Activated CD8-positive, alpha-beta T cell treated with anti-CD3 and anti-CD28 coated beads for 36 hours (primary cell): ENCODE results near the gene CLIC4. TPM values are rescaled to one million over a fixed set of nuclear protein-coding genes. Genes with fewer than 3 reads are reported as not detected.

Experiments used
- ATAC-seq: fragments of 200-7000 bp; cut with Tn5 transposase; one replicate; pipeline ENCODE4 v1.10.0; 2021; ENCODE audit warnings: mild to moderate bottlenecking, moderate library complexity
- CTCF ChIA-PET: fragments of 350-600 bp; sonication (Branson Sonifier 250); formaldehyde crosslinking; loops from one replicate; lab custom pipeline; 2021; ENCODE audit warnings: antibody characterized with exemption; lab: Charles Lee
- POLR2A ChIA-PET: fragments of 350-600 bp; sonication (Branson Sonifier 250); formaldehyde crosslinking; loops from one replicate; lab custom pipeline; 2021; ENCODE audit warnings: antibody characterized with exemption; lab: Charles Lee
- DNase-seq: peaks from one replicate; pipeline ENCODE4 v3.0.0-alpha.2; 2020
- H3K27ac Mint-ChIP-seq: one replicate; pipeline ENCODE4 v1.8.0; 2021; ENCODE audit warnings: mild to moderate bottlenecking, mixed read lengths
- H3K27me3 Mint-ChIP-seq: one replicate; pipeline ENCODE4 v1.8.0; 2021; ENCODE audit warnings: mixed read lengths
- H3K36me3 Mint-ChIP-seq: one replicate; pipeline ENCODE4 v1.8.0; 2021; ENCODE audit warnings: low read depth, mixed read lengths
- H3K4me1 Mint-ChIP-seq: one replicate; pipeline ENCODE4 v1.8.0; 2021; ENCODE audit warnings: low read depth, mixed read lengths
- H3K4me3 Mint-ChIP-seq: one replicate; pipeline ENCODE4 v1.8.0; 2021; ENCODE audit warnings: mild to moderate bottlenecking, moderate library complexity, mixed read lengths
- H3K9me3 Mint-ChIP-seq: one replicate; pipeline ENCODE4 v1.8.0; 2021; ENCODE audit warnings: mixed read lengths
- intact Hi-C: fragments of 100-400 bp; cut with micrococcal nuclease; formaldehyde crosslinking; loops from one replicate; pipeline ENCODE4 v1.10.0; 2022
- total RNA-seq, 2 experiments: library from RNA; stranded (reverse); gene quantifications; one replicate each; pipeline ENCODE4 v1.2.3, GENCODE V29; 2021
- TF ChIP-seq, protein P1 (sequence below): fragments of 200-600 bp; IDR thresholded peaks from one replicate; pipeline ENCODE4 v1.8.0; 2022; ENCODE audit warnings: antibody characterized with exemption, mild to moderate bottlenecking

The CLIC4 gene
- total RNA-seq, 2 experiments from 2014 or later, result 19.7 to 21.8 TPM

DNA sequence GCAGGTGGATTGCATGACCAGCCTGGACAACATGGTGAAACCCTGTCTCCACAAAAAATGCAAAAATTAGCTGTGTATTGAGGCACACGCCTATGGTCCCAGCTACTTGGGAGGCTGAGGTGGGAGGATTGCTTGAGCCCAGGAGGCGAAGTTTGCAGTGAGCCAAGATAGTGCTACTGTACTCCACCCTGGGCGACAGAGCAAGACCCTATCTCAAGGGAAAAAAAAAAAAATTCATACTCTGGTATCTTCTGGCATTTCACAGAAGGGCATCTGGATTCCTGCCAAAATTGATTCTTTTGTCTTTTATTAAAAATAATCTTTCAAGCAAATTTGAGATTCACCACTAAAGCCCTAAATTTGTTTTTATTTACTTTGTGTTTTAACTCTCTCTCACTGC lies 19.2 kb downstream of the CLIC4 start:
- ATAC-seq, result no peak

DNA sequence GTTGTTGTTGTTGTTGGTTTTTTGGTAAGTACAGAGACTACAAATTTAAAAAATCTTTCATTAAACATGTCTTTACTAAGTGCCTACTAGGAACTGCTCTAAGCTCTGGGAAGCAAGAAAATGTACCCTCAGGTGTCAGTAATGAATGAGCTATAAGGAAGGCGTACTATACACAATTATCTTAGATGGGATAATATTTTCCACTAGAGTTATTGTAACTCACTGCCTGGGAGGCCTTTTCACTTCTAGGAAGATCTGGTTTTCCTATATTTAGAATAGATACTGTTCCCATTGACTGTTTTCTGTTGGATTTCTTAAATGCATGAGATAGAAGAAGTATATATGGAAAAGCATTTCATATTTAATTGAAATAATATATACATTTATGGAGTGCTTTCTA lies 19.6 kb downstream of the CLIC4 start:
- TF ChIP-seq, protein P1, sequence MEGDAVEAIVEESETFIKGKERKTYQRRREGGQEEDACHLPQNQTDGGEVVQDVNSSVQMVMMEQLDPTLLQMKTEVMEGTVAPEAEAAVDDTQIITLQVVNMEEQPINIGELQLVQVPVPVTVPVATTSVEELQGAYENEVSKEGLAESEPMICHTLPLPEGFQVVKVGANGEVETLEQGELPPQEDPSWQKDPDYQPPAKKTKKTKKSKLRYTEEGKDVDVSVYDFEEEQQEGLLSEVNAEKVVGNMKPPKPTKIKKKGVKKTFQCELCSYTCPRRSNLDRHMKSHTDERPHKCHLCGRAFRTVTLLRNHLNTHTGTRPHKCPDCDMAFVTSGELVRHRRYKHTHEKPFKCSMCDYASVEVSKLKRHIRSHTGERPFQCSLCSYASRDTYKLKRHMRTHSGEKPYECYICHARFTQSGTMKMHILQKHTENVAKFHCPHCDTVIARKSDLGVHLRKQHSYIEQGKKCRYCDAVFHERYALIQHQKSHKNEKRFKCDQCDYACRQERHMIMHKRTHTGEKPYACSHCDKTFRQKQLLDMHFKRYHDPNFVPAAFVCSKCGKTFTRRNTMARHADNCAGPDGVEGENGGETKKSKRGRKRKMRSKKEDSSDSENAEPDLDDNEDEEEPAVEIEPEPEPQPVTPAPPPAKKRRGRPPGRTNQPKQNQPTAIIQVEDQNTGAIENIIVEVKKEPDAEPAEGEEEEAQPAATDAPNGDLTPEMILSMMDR, result no peak
- no peaks in the 10 kb centered on the region for H3K9me3 Mint-ChIP-seq
- intact Hi-C loops, result no loop called here
- no peaks in the 10 kb centered on the region for H3K27me3 Mint-ChIP-seq
- H3K4me3 Mint-ChIP-seq, result no peak overlapping the region
- no peaks in the 10 kb centered on the region for H3K36me3 Mint-ChIP-seq
- ATAC-seq (no peak), DNase-seq (no peak)
- H3K4me1 Mint-ChIP-seq, result peaks cover 3% of the 10 kb centered on the region
- ChIA-PET CTCF (no interaction called here), POLR2A (no interaction called here)
- no peak overlapping the region for H3K27ac Mint-ChIP-seq

More for the DNA sequence above, 19.2 kb downstream of the CLIC4 start:
- Mint-ChIP-seq H3K4me1 (peaks cover 3% of the 10 kb centered on the region), H3K27ac (no peak overlapping the region), H3K36me3 (no peaks in the 10 kb centered on the region), H3K4me3 (no peak overlapping the region), H3K27me3 (no peaks in the 10 kb centered on the region), H3K9me3 (no peaks in the 10 kb centered on the region)
- intact Hi-C loops, result no loop called here
- POLR2A ChIA-PET, result no interaction called here
- CTCF ChIA-PET, result no interaction called here
- TF ChIP-seq, protein P1, result no peak
- DNase-seq, result no peak

DNA sequence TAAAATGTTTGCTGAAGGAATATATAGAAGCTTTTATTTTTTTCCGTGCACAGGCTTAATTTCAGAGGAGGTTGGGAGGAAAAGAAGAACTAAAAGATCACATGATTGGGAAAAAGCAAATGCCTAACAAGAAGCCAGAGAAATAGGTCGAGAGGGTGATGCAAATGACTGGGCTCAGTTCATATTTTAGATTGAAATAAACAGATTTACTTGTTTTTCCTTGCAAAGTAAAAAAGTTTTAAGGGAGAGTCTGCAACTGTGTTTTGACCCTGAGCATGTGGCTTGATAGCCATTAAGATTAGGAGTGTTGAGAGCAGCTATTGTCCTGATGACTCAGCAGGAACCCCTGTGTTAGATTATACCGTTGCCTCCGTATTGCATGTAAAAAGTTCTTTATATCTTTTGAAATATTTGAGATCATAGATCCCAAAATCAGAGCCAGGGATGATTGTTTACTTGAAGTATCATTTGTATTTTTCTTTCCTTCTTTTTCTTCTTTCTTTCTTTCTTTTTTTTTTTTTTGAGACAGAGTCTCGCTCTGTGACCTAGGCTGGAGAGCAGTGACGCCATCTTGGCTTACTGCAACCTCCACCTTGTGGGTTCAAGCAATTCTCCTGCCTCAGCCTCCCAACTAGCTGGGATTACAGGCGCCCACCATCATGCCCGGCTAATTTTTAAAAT lies 20.2 kb downstream of the CLIC4 start:
- intact Hi-C loops, result no loop called here
- TF ChIP-seq, protein P1, result no peak
- Mint-ChIP-seq H3K4me3 (no peak overlapping the region), H3K36me3 (no peaks in the 10 kb centered on the region), H3K4me1 (peaks cover 6% of the 10 kb centered on the region), H3K27me3 (no peaks in the 10 kb centered on the region), H3K9me3 (no peaks in the 10 kb centered on the region), H3K27ac (no peak overlapping the region)
- ChIA-PET POLR2A (no interaction called here), CTCF (no interaction called here)
- ATAC-seq (no peak), DNase-seq (no peak)

DNA sequence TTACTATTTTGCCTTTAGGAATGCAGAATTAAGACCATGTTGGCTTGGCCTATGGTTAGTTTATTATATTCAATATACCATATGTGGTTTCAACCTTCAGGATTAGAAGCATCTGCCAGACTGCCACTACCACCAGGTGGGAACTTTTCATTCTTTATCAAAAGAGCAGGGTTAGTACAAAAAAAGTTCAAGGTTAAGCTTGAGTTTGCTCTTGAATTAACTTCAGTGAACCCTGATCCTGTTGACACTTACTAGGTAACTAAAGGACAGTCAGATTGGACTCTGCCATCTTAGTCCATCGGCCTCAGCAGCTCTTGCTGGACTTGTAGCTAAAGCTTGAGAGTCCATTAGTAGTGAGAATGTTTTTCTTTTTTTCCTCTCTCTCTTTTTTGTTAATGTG lies 22.1 kb downstream of the CLIC4 start:
- ChIA-PET POLR2A (no interaction called here), CTCF (no interaction called here)
- TF ChIP-seq, protein P1, result no peak
- intact Hi-C loops, result no loop called here
- H3K27ac Mint-ChIP-seq, result no peak overlapping the region
- no peaks in the 10 kb centered on the region for H3K9me3 Mint-ChIP-seq
- no peaks in the 10 kb centered on the region for H3K27me3 Mint-ChIP-seq
- peaks cover 10% of the 10 kb centered on the region for H3K4me1 Mint-ChIP-seq
- DNase-seq, result no peak
- ATAC-seq, result no peak
- no peak overlapping the region for H3K4me3 Mint-ChIP-seq
- no peaks in the 10 kb centered on the region for H3K36me3 Mint-ChIP-seq

DNA sequence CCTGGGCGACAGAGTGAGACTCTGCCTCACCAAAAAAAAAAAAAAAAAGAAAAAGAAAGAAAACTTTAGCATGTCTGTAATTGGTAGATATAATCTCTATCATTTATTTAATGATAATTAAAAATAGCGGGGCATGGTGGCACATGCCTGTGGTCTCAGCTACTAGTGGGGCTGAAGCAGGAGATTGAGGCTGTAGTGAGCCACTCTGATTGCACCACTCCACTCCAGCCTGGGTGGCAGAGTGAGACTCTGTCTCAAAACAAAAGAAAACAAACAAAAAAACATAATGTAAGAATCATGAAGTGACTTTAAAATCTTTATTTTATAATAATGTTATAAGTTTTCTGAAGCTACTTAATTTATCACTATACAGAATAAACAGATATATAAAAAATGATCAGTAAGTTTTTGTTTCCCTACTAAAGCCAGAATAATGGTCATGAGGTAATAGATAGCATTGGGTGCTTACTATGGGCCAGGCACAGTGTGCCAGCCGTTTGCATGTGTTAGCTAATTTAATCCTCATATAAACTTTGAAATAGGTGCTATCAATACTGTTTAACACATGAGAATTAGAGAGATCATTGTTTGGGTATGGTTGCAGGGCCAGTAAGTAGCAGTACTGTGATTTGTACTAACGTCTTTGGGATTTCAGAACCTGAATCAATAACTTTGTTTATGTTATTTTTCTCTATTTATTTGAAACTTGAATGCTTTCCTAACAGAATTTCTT lies 23.8 kb downstream of the CLIC4 start:
- TF ChIP-seq, protein P1, result no peak
- CTCF ChIA-PET, result interaction anchor here (0.9 to 1.4 kb wide), 3 partner anchors 61 to 380 kb away, joined by 3 to 4 read pairs (median 4); no protein-coding TSS in a partner anchor
- Mint-ChIP-seq H3K9me3 (no peaks in the 10 kb centered on the region), H3K4me1 (peaks cover 10% of the 10 kb centered on the region), H3K27ac (no peak overlapping the region), H3K4me3 (no peak overlapping the region), H3K36me3 (no peaks in the 10 kb centered on the region), H3K27me3 (no peaks in the 10 kb centered on the region)
- DNase-seq, result no peak
- no peak for ATAC-seq
- POLR2A ChIA-PET, result no interaction called here
- intact Hi-C loops, result no loop called here
